ENCODE results near the gene SOX18.

The SOX18 gene

DNA sequence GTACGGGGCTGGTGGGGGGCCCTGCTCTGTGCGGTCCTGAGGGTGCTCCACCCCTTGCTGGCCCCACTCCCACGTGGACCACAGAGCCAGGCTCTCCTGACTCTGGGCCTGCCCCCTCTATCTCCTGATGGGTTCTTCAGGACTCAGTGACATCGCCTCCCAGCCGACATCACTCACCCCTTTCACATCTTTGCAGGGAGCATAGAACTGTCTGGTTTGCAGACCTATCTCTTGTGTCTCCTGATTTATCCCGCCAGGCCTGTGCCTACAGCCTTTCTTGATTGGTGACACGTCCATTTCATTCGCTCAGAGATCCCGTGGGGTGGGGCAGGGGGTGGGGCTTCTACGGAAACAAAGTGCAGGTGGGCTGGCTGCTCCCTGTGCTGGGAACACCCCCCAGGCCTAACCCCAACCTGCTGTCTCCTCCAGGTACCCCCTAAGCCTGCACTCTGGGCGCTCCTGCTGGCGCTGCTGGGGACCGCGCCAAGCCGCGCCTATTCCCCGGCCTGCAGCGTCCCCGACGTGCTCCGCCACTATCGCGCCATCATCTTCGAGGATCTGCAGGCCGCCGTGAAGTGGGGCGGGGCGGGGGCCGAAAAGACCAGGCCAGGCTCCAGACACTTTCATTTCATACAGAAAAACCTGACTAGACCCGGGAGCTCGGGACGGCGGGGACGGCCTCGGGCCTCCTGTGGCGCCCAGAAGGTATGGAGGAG, 11.8 kb downstream of the SOX18 start:
- DNase-seq (ENCODE audit: low read depth): no peak

DNA sequence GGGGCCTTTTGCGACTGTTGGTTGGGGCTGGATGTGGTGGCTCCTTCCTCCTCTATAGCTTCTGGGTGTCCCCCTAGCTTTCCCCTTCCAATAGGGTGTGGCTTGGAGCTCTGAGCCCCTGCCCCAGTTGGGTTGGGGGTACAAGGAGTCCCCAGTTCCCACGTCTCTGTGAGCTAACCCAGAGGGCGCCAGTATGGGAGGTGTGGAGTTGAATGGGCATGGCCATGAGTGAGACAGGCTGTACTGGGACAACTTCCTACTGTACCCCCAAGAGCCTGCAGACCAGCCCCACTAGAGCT, 12.3 kb downstream of the SOX18 start:
- no peak for DNase-seq (ENCODE audit: low read depth)

DNA sequence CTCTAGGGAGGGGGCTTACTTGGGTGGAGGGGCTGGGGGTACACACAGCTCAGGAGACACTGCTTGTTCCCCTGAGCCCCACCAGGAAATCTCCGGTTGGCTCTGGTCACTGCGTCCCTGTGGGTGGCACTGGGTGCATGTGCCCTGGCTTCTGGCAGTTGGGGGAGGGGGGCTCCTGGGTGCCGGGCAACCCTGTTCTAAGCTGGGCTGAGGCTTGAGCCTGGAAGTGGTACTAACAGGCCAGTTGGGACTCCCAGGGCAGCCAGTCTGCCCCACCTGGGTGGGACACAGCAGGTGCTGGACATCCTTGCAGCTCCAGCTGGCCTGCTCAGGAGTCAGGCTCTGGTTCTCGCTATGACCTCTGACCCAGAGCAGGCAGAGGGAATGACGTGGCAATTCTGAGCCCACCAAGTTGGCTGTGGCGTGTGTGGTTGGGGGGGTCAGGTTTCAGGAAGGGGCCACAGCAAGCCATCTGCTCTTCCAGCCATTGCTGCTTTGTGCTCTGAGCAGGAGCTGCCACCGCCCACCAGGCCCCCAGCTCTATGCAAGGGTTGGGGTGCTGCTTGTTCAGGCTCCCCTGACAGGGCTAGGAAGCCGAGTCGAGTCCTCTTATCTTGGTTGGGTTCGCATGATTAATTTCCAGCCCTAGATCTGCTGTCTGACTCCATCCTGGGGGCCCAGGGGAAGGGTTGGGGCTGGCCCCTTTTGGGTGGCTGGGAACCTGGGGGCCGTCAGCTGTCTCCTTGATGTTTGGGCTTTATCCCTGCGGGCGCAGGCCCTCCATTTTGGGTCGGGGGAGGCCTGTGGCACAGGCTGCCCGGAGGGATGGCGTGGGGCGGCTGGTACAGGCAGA, 12.9 kb downstream of the SOX18 start:
- DNase-seq (ENCODE audit: low read depth): no peak

DNA sequence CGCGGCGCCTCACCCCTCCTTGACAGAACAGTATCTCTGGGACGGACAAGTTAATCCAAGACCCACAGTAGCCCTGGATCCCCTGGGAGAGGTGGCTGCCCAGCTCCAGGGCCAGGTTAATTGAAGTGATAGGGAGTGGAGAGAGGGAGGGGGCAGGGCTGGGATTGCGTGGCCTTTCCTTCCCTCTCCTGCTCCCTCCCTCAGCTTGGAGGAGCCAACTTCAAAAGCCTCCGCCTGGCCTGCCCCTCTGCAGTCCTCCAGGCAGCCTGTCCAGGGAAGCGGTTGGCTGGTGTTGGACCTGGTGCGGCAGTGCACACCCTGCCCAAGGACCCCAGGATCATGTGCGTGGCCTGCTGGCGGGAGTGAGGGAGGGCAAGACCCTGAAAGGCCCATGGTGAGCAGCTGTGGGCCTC, 13.5 kb downstream of the SOX18 start, which contains the start of gene C20orf204:
C20orf204 (plus strand) TSS at position 250 of the 413 bp plus-strand sequence; CDS start at position 392, 142 bp downstream.
- DNase-seq (ENCODE audit: low read depth): no peak

DNA sequence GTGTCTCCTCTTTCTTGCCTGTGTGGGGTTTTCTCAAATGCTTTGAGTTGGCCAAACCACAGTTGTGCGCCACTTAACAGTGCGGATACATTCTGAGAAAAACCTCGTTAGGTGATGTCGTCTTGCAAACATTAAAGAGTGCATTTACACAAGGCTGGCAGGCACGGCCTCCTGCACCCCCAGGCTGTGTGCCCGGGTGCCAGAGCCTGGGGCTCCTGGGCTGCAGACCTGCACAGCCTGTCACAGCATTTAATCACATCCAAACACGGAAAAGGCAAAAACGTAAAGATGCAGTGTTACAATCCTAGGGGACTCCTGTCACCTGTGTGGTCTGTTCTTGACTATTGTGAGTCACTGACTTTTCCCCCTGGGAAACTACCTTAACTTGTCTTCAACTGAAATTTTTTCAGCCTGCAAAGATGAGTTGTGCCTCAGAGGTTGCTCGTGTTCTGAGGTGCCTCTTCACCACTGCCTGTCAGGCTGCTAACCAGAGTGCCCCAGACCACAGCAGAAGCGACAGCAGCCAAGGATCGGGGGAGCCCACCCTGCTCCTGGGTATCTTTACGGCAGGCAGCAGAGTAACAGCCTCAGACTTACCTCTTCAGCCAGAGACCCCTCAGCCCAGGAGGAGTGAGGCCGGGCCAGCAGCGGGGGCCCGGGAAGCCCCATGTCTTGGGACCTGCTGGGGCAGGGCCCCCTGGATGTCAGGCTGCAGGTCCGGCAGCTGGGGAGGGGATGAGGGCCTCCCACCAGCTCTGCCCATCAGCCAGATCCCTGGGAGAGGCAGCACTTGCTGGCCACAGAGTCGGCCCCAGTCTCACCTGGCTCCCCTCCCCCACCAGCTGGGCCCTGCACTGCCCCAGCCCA, 14.1 kb downstream of the SOX18 start:
- no peak for DNase-seq (ENCODE audit: low read depth)

DNA sequence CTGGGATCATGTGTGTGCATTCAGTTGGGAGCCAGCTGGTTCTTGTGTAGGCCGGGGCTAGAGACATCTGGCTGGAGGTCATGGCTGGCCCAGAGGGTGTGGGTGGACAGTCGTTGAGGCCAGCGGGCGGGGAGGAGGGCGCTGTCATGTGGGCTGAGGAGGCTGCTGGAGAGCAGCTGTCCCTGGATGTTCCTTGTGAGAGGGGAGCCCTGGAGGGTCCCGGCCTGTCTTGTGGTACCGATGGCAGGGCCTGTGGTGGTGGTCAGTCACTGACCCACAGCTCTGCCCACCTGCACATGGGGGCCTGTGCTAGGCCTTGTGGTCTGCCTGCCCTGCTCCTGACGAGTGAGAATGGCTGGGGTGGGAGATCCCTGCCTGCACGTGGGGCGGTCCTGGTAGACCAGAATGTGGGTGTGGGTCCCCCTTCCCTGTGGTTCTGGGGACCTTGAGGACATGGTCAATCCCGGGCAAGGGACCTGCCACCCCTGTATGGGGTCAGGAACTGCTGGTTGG, 15.4 kb downstream of the SOX18 start:
- DNase-seq (ENCODE audit: low read depth): no peak

DNA sequence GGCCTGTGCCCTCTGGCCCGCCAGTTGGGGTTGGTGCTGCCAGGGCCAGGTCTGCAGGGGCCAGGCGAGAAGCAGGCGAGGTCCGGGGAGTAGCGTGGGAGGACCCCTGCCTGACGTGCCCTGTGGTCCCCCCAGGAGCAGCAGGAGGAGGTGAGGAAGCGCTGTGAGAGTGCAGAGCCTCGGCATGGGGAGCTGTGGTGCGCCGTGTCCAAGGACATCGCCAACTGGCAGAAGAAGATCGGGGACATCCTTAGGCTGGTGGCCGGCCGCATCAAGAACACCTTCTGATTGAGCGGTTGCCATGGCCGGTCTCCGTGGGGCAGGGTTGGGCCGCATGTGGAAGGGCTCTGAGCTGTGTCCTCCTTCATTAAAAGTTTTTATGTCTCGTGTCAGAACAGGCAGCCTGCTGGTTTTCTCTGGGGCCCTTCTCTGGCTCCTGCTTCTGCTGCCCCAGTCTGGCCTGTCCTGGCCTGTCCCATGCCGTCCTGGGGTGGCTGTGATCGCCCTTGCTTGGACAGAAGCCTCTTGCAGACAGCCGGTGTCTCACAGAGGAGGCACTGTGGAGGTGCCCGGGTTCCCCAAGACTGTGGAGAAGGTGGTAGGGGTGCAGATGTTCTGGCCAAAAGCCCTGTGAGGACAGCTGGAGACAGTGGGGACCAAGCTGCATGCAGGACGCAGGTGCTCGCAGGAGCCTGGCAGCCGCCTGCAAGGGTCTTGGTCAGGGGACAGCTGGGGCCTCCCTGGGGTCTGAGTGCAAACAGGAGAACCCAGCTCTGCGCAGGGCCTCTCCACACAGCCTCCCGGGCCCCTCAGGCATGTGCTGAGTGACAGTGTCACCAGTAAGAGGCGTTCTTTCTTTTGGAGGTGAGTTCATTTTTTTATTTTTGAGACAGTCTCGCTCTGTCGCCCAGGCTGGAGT, 16.5 kb downstream of the SOX18 start:
- no peak for DNase-seq (ENCODE audit: low read depth)

DNA sequence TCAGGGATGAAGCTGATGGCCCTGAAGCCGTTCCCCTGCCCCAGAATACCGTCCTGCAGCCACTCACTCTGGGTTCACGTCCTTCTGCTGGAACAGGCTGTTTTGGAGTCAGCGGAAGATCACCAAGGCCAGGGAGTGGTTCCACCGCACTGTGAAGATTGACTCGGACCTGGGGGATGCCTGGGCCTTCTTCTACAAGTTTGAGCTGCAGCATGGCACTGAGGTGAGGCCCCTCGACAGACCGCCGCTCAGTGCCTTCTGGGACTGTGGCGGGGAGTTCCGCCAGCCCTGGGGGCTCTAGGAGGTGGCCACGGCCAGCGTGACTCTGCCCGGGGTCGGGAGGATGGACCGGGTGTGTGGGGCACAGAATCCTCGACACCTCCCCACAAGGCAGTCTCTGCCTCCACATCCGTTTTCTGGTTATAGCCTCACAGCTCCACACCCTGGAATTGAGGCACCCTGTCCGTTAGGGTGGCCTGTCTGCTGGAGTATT, 17.6 kb downstream of the SOX18 start:
- DNase-seq (ENCODE audit: low read depth): no peak

DNA sequence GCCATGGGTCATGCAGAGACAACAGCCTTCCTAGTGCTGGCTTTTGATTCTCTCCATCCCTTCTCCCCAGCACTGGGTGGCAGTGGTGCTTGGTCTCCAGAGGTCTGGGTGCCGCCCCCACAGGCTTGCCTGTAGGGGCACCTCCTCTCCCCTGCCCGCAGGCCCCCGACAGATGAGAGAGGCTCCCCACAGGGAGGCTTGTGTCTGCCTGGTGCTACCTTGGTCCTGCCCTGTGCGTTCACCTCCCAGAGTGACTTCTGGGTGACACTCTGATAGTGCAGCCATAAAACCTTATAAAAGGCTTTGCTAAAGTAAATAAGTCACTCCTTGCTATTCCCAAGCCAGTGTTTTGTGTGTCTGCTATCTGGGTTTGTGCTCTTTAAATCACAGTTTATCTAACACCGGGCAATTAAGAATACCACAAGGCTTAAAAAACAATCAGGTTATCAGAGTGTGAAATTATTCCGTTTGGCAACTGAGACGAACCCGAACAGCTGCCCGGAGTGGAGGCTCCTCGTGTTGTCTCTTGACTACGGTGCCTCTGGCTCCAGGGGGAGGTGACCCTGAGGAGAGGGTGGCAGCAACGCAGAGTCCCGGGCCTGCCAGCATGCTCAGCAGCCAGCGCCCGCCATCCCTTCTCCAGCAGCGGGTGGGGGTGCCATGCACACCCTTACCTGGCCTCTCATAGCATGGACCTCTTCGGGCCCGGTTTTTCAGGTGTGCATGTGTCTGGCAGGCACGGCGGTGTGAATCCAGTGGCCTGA, 18.9 kb downstream of the SOX18 start:
- DNase-seq (ENCODE audit: low read depth): no peak

DNA sequence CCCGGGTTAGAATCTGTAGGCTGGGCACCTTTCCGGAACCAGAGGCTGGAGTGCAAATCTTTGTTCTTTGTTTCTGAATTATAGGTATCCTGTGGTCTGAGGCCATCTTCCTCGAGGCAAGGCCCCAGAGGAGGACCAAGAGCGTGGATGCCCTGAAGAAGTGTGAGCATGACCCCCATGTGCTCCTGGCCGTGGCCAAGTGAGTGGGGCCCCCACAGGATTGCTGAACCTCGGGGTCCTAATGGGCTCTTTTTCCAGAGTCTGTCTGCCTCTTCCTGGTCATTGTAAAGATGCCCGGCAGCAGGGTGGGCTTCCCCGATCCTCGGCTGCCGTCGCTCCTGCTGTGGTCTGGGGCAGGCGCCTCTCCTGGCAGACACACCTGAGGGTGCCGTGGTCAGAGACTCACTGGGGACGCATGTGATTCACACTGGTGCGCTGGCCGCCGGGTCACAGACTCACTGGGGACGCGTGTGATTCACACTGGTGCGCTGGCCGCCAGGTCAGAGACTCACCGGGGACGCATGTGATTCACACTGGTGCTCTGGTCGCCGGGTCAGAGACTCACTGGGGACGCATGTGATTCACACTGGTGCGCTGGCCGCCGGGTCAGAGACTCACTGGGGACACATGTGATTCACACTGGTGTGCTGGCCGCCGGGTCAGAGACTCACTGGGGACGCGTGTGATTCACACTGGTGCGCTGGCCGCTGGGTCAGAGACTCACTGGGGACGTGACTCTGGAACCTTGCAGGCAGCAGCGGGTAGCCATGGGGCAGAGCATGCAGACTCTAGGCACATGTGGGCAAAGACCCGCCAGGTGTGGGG, 19.9 kb downstream of the SOX18 start:
- no peak for DNase-seq (ENCODE audit: low read depth)

DNA sequence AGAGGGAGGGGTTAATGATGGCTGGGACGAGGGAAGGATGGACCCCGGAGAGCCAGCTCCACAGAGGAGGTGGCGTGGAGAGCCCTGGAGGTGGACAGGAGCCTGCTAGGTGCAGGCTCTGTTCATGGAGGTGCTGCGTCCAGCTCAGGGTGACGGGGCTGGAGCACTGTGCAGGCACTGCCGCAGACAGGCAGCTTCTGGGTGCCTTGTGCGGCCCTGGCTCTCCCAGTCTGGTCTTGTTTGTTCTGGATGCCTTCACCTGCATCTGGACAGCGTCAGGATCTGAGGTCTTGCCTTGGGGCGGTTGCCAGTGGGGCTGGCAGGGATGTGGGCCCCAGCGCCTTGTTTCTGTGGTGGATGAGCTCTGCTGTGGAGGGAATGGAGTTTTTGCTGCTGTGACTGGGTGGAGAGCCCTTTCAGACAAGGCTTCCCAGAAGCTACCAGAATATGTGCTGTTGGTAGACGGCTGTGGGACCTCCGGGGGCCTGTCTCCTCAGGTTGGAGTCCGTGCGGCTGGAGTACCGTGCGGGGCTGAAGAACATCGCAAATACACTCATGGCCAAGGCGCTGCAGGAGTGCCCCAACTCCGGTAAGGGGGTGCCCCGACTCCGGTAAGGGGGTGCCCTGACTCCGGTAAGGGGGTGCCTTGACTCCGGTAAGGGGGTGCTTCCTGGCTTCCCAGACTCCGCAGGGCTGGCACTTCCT, 21.3 kb downstream of the SOX18 start:
- no peak for DNase-seq (ENCODE audit: low read depth)

DNA sequence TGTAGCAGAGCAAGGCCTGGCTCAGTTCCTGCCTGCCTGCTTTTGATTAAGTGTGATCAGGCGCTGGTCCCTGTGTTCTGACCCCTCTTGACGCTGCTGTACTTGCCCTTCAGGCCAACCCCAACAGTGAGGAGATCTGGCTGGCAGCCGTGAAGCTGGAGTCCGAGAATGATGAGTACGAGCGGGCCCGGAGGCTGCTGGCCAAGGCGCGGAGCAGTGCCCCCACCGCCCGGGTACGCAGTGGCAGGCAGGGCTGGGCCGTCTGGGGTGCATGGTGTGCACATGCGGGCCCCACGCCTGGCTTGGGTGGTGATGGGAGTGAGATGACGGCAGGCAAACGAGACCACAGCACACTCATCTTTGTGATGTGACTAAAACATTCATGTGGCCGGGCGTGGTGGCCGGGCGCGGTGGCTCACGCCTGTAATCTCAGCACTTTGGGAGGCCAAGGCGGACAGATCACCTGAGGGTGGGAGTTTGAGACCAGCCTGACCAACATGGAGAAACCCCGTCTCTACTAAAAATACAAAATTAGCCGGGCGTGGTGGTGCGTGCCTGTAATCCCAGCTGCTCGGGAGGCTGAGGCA, 23.5 kb downstream of the SOX18 start:
- no peak for DNase-seq (ENCODE audit: low read depth)

DNA sequence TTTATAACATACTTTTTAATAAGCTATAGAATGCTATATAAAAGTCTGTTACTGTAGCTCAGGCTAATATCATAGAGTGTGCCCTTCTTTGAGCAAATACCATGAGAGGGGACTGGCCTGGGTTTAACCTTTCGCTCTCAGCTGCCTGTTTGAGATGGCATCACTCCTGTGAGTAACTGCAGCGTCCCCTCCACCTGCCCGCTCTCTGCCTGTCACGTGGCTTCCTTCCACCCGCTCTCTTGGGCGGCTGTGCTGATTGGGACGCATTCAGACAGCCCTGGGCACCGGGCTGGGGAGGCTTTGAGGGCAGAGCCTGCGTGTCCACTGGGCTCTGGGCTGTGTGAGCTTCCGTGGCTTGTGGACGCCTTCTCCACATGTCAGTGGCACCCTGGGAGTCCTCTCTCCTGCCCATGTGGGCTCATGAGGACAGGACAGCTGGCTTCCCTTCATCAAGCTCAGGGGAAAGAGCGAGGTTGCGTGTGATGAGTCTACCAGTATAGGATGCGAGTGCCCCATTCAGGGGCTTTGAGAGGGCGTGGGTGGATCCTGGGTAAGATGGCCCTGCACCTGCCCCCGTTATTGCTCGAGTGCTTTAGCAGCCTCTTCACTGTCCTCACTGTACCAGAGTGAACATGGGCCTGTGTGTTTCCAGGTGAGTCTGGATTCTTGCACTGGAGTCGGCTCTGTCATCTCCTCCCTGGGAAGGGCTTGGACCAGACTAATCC, 24.2 kb downstream of the SOX18 start:
- DNase-seq (ENCODE audit: low read depth): no peak

DNA sequence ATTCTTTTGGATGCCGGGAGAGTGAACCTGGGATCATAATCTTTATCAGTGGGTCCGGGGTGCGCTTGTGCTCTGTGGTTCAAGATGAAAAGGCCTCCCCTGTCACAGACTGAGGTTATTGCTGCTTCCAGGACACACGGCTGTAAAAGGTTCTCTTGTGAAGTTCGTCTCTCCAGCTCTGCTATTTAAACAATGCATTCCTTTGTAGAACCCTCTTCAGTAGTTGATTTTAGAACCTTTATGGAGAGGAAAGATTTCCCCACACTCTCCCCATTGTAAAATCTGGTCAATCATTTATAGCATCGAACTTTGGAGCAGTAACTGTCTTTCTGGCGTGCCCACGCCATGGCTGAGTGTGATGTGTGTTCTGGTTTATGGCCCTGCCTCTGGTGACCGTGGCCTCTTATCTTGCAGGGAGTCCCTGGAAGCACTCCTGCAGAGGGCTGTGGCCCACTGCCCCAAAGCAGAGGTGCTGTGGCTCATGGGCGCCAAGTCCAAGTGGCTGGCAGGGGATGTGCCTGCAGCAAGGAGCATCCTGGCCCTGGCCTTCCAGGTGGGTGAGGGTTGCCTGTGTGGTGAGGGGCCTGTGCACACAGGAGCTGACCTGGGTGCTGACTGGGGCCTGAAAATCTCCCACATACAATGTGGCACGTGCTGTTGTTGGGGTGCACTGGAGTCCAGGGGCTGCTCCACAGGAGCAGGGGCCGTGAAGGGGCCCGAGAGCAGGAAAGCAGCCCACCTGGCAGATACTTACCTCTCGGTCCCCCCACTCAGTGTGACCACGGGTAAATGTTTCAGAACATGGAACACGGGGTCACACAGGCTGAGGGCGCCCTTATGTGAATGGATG, 25.1 kb downstream of the SOX18 start:
- no peak for DNase-seq (ENCODE audit: low read depth)

DNA sequence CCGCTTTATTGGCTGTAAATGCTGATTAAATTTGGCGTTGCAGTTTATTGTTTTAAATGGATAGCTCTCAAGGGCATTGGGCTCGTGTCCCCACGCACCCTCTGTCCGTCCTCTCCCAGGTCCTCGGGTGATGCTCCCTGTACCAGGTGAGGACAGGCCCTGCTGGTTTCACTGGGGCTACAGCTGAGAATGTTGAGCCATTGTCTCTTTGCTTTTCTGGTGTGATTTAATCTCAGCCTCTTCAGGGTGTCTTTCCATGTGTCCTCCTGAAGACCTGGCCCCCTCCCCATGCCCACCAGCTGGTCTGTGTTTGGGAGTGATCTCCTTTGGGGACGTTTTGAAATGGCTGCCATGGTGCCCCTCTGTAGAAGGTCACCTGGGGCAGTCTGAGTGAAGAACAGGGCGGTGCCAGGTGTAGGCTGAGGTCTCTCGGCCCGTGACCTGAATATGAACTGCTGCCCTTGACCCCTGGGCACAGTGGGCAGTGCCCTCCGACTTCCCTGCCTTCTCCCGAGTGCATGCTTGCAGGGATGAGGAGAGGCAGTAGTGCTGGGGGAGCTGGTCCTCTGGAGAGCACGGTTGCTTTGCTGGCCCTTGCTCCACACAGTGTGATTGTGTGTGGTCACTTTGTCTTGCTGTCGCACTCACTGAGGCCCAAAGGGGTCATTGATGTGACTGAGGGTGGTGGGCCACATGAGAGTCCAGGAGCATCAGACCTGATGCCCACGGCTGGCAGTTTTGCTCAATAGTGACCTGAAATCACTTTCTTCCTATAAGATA, 25.9 kb downstream of the SOX18 start:
- DNase-seq (ENCODE audit: low read depth): no peak

Data from HS-5 (cell line).